ENCODE data around the gene RPL34.

RPL34 gene

GRCh38 chr4:108624263-108625056 lies 4.1 kb downstream of the RPL34 start:
- DNase-seq = no peak

GRCh38 chr4:108626056-108626455 lies 5.7 kb downstream of the RPL34 start:
- no peak for DNase-seq

GRCh38 chr4:108628411-108628810 lies 8.0 kb downstream of the RPL34 start:
- DNase-seq = no peak

- DNase-seq = no peak
Observed at GRCh38 chr4:108635070-108635655, 14.8 kb downstream of the RPL34 start.

GRCh38 chr4:108636246-108636645 lies 15.9 kb downstream of the RPL34 start:
- DNase-seq = no peak

- DNase-seq = no peak
Observed at GRCh38 chr4:108637856-108638255, 17.5 kb downstream of the RPL34 start.

DNA sequence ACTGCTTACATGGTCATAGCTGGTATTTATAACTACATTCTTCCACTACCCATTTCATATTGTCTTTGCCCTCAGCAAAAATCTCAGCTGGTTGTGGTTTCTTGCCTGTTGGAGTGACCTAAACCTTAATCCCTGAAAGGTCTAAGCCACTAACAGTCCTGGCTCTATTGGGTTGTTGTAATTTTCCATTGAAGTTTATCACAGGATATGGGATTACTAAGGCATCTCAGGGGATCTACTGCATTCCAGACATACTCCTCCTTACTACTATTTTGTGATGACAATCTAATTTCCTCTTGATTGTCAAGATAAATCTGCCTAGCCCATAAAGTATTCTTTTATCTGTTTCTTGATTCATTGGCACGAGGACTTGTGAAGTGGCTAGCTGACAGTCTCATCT lies 23.9 kb downstream of the RPL34 start:
- DNase-seq = no peak

GRCh38 chr4:108646706-108647105 lies 26.3 kb downstream of the RPL34 start:
- DNase-seq = no peak

DNA sequence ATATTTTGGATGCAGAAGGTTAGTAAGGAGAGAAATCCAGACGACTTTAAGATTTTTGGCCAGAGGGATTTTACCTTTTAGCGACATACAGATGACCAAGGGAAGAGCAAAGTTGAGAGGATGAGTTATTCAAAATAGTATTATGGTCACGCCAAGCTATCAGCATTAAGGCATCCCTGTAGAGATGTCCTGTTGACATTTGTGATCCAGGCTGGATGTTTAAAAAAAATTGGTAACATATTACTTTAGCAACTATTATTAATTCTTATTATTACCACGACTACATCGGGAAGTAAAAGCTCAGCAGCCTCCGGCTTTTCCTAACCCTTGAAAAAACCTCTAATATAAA lies 29.5 kb downstream of the RPL34 start:
- no peak for DNase-seq

GRCh38 chr4:108650212-108651013 lies 30.0 kb downstream of the RPL34 start, which contains the start of gene OSTC:
TSS of gene OSTC (plus strand) at chr4:108650599. CDS start at chr4:108650656, 57 bp downstream.
- peak; percentile 92 to 99 (median 94) for DNase-seq

DNA sequence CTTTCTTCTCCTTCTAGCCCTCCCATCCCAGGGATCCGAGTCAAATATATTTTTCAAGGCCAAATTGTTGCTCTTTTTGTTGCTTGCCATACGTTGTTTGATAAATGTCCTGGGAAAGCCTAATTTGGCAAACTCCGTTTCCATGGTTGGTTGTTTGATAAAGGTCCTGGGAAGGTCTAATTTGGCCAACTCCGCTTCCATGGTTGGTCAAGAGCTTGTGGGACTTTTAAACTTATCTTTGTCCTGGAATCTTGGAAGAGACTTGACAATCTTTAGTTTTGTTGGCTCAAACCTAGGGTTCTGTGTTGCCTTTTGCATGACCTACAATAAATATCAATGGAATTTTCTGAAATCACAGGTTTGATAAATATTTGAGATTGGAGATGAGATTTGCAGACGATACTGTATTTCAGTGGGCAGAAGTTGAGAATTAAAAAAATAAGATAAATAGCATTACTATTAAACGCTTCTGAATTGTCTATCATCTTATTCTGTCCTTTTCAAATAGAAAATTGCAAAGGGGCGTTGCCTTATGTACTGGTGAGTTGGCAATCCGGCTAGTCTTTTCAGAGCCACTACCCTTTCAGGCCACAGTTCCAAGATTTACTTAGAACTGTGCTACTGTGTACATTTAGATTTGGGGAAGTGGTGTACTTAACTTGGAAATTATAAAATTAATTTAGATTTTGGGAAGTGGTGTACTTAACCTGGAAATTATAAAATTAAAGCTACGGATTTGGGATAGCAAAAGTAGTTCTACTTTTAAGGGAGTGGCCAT lies 30.8 kb downstream of the RPL34 start:
- peak in 1 of 3 experiments; percentile 32 for DNase-seq

DNA sequence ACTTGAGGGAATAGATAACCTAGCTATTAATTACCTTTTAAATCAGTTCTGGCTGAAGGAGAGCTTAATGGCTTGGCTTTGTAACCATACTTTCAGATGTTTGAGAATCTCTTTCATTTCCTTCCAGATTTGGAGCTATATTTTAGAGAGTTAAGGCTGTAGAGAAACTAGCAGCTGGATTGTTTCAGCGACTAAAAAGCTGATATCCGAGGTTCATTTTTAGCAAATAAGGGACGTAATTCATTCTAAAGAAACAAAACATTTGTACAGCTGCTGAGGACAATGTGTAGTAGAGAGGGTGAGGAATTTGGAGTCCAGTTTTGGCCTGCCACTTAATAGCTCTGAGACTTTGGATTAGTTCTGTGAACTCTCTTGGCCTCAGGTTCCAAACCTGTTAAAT lies 42.3 kb downstream of the RPL34 start:
- no peak for DNase-seq

DNA sequence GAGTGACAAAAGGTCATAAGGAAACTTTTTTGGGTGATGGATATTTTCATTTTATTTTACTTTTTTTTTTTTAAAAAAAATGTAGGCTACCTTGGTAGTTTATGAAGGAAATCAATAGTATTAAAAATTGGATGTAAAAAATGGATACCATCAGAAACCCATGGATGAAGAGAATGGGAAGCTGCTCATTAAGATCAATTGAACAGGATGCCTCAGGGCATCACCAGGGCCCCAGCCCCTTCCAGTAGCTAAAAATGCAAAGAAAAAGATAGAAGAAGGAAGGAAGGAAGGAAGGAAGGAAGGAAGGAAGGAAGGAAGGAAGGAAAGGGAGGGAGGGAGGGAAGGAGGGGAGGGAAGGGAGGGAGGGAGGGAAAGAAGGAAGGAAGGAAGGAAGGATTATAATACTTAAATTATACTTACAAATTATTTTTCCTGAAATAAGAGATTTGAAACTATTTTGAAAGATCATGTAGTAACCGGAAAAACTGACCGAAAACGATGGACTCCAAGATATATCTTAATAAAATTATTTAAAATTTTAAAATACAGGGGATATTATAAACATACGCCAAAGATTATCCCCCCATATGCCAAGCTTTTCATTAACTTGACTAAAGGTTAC lies 54.1 kb downstream of the RPL34 start:
- DNase-seq = no peak
